Measurements from ENCODE around the gene RITA1.

Gene RITA1

GRCh38 chr12:113227686-113228391 lies 42.3 kb downstream of the RITA1 start:
- no peak overlapping the region for H3K4me3 ChIP-seq (ENCODE audit: low read depth, low read length)
- TF ChIP-seq CTCF (IDR thresholded peaks at IDR 0.05; ENCODE audit: low read depth, low read length) = no peak
- TF ChIP-seq MYC (IDR thresholded peaks at IDR 0.05; ENCODE audit: low read depth, low read length) = no peak
- TF ChIP-seq MAX (IDR thresholded peaks at IDR 0.05; ENCODE audit: low read depth, low read length) = no peak
- TF ChIP-seq POLR2A (IDR thresholded peaks at IDR 0.05; ENCODE audit: extremely low read depth, insufficient read length) = no peak

GRCh38 chr12:113228394-113229028 lies 43.0 kb downstream of the RITA1 start:
- no peak overlapping the region for H3K4me3 ChIP-seq (ENCODE audit: low read depth, low read length)
- no peak for DNase-seq (ENCODE audit: low read depth)
- TF ChIP-seq MYC (IDR thresholded peaks at IDR 0.05; ENCODE audit: low read depth, low read length) (no peak), MAX (IDR thresholded peaks at IDR 0.05; ENCODE audit: low read depth, low read length) (no peak), POLR2A (IDR thresholded peaks at IDR 0.05; ENCODE audit: extremely low read depth, insufficient read length) (no peak), CTCF (IDR thresholded peaks at IDR 0.05; ENCODE audit: low read depth, low read length) (no peak)

More at GRCh38 chr12:113227686-113228391, 42.3 kb downstream of the RITA1 start:
- no peak for DNase-seq (ENCODE audit: low read depth)

- no peak overlapping the region for H3K4me3 ChIP-seq (ENCODE audit: low read depth, low read length)
- TF ChIP-seq MAX (IDR thresholded peaks at IDR 0.05; ENCODE audit: low read depth, low read length) (no peak), POLR2A (IDR thresholded peaks at IDR 0.05; ENCODE audit: extremely low read depth, insufficient read length) (no peak), CTCF (IDR thresholded peaks at IDR 0.05; ENCODE audit: low read depth, low read length) (no peak), MYC (IDR thresholded peaks at IDR 0.05; ENCODE audit: low read depth, low read length) (no peak)
- DNase-seq (ENCODE audit: low read depth) = no peak
Measured at GRCh38 chr12:113230315-113231234, 45.1 kb downstream of the RITA1 start.

GRCh38 chr12:113231235-113232088 lies 45.9 kb downstream of the RITA1 start:
- TF ChIP-seq MYC (IDR thresholded peaks at IDR 0.05; ENCODE audit: low read depth, low read length) (no peak), CTCF (IDR thresholded peaks at IDR 0.05; ENCODE audit: low read depth, low read length) (no peak), POLR2A (IDR thresholded peaks at IDR 0.05; ENCODE audit: extremely low read depth, insufficient read length) (no peak), MAX (IDR thresholded peaks at IDR 0.05; ENCODE audit: low read depth, low read length) (no peak)
- DNase-seq (ENCODE audit: low read depth) = no peak
- no peak overlapping the region for H3K4me3 ChIP-seq (ENCODE audit: low read depth, low read length)

All from NB4 (cell line).